ENCODE measurements around the gene OSBPL2. TPM values are rescaled to one million over a fixed set of nuclear protein-coding genes. Genes with fewer than 3 reads are reported as not detected.

Gene OSBPL2
- total RNA-seq, 3 donors from 2014 or later (not counting 1 experiment from before 2014, with no cell fraction given): 77.9 to 112 (median 104) TPM

DNA sequence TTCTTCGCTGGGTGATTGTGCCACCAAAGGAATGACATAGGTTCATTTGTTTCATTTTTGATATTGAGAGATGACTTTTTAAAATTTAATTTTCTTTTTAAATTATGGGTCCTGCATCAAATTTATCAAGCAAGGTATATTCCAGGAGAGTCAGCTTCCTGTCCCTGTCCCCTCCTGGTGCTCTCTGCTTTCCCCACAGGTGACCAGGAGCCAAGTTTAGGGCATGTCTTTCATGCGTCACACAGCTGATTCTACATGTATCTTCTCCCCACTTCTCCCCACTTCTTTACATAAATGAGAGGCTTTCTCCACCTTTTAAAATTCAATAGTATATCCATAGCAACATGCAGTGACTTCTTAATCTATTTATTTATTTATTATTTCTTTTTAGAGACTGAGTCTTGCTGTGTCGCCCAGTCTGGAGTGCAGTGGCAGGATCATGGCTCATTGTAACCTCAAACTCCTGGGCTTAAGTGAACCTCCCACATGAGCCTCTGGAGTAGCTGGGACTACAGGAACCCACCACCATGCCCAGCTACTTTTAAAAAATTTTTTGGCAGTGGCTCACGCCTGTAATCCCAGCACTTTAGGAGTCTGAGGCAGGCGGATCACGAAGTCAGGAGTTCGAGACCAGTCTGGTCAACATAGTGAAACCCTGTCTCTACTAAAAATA lies 30.0 kb downstream of the OSBPL2 start:
- no peak overlapping the region for H3K4me3 Mint-ChIP-seq
- H3K4me3 ChIP-seq (ENCODE audit: low read length): no peak overlapping the region
- TF ChIP-seq, protein P1, sequence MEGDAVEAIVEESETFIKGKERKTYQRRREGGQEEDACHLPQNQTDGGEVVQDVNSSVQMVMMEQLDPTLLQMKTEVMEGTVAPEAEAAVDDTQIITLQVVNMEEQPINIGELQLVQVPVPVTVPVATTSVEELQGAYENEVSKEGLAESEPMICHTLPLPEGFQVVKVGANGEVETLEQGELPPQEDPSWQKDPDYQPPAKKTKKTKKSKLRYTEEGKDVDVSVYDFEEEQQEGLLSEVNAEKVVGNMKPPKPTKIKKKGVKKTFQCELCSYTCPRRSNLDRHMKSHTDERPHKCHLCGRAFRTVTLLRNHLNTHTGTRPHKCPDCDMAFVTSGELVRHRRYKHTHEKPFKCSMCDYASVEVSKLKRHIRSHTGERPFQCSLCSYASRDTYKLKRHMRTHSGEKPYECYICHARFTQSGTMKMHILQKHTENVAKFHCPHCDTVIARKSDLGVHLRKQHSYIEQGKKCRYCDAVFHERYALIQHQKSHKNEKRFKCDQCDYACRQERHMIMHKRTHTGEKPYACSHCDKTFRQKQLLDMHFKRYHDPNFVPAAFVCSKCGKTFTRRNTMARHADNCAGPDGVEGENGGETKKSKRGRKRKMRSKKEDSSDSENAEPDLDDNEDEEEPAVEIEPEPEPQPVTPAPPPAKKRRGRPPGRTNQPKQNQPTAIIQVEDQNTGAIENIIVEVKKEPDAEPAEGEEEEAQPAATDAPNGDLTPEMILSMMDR (IDR thresholded peaks at IDR 0.05): no peak
- intact Hi-C loops (cut with micrococcal nuclease): no loop called here
- WGBS (ENCODE audit: insufficient coverage): 83% methylated on average over 7 of the region's 7 CpGs
- peaks cover 48% of the 10 kb centered on the region for H3K36me3 ChIP-seq (ENCODE audit: control insufficient read depth, insufficient read depth, low read length)
- DNase-seq (no peak), ATAC-seq (no peak)
- no peaks in the 10 kb centered on the region for H3K27me3 Mint-ChIP-seq (ENCODE audit: low read depth in 2 of 2)
- H3K27ac Mint-ChIP-seq: no peak overlapping the region
- peaks cover 0 to 9% of the 10 kb centered on the region in 2 donors for H3K4me1 Mint-ChIP-seq
- no peaks in the 10 kb centered on the region for H3K4me1 ChIP-seq (ENCODE audit: control insufficient read depth, insufficient read depth, low read length)
- no peaks in the 10 kb centered on the region for H3K9me3 ChIP-seq (ENCODE audit: control insufficient read depth, insufficient read depth, low read length)
- peaks cover 6% of the 10 kb centered on the region for H3K36me3 Mint-ChIP-seq
- no peak overlapping the region for H3K27ac ChIP-seq (ENCODE audit: low read length)
- H3K27me3 ChIP-seq (ENCODE audit: control insufficient read depth, insufficient read depth, low read length): no peaks in the 10 kb centered on the region
- no peaks in the 10 kb centered on the region for H3K9me3 Mint-ChIP-seq

DNA sequence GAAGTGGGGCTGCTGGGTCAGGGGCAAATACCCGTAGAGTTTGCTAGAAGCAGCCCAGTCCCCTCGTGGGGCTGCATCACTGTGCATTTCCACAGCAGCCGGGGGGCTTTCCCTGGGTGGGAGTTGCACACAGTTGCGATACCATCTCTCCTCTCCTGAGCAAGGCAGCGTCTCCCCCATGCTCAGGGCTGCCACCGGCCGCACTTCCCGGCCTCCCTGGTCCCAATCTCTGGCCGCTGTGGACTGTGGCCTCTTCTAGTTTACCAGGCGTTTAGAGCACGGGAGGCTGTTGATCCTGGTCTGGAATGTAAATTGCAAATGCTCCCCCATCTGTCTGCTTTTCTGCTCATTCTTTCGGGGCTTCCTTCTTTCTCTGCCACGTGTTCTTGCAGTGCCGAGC lies 31.1 kb downstream of the OSBPL2 start:
- Histone ChIP-seq H3K27ac (ENCODE audit: low read length) (no peak overlapping the region), H3K4me3 (ENCODE audit: low read length) (no peak overlapping the region), H3K4me1 (ENCODE audit: control insufficient read depth, insufficient read depth, low read length) (peaks cover 2% of the 10 kb centered on the region), H3K36me3 (ENCODE audit: control insufficient read depth, insufficient read depth, low read length) (peaks cover 46% of the 10 kb centered on the region), H3K27me3 (ENCODE audit: control insufficient read depth, insufficient read depth, low read length) (no peaks in the 10 kb centered on the region), H3K9me3 (ENCODE audit: control insufficient read depth, insufficient read depth, low read length) (no peaks in the 10 kb centered on the region)
- DNase-seq: no peak
- WGBS (ENCODE audit: insufficient coverage): 93% methylated on average over 14 of the region's 14 CpGs
- peak overlapping the region in 1 of 2 donors; percentile 57 for H3K27ac Mint-ChIP-seq
- no peak for ATAC-seq
- no peaks in the 10 kb centered on the region for H3K27me3 Mint-ChIP-seq (ENCODE audit: low read depth in 2 of 2)
- H3K9me3 Mint-ChIP-seq: no peaks in the 10 kb centered on the region
- peaks cover 11% of the 10 kb centered on the region for H3K36me3 Mint-ChIP-seq
- intact Hi-C loops (cut with micrococcal nuclease): no loop called here
- H3K4me3 Mint-ChIP-seq: no peak overlapping the region
- H3K4me1 Mint-ChIP-seq: peaks cover 0 to 18% of the 10 kb centered on the region in 2 donors
- TF ChIP-seq, protein P1 (IDR thresholded peaks at IDR 0.05): no peak

- no peak overlapping the region for H3K27ac ChIP-seq (ENCODE audit: low read length)
- Mint-ChIP-seq H3K36me3 (peaks cover 11% of the 10 kb centered on the region), H3K9me3 (no peaks in the 10 kb centered on the region), H3K27ac (peak overlapping the region in 1 of 2 donors; percentile 57), H3K27me3 (ENCODE audit: low read depth in 2 of 2) (no peaks in the 10 kb centered on the region), H3K4me3 (no peak overlapping the region), H3K4me1 (peaks cover 0 to 23% of the 10 kb centered on the region in 2 donors)
- peaks cover 3% of the 10 kb centered on the region for H3K4me1 ChIP-seq (ENCODE audit: control insufficient read depth, insufficient read depth, low read length)
- TF ChIP-seq, protein P1 (IDR thresholded peaks at IDR 0.05): no peak
- no peak for DNase-seq
- no peak for ATAC-seq
- no peak overlapping the region for H3K4me3 ChIP-seq (ENCODE audit: low read length)
- H3K27me3 ChIP-seq (ENCODE audit: control insufficient read depth, insufficient read depth, low read length): no peaks in the 10 kb centered on the region
- H3K9me3 ChIP-seq (ENCODE audit: control insufficient read depth, insufficient read depth, low read length): no peaks in the 10 kb centered on the region
- peaks cover 42% of the 10 kb centered on the region for H3K36me3 ChIP-seq (ENCODE audit: control insufficient read depth, insufficient read depth, low read length)
- intact Hi-C loops (cut with micrococcal nuclease): no loop called here
- WGBS (ENCODE audit: insufficient coverage): 93% methylated on average over 17 of the region's 17 CpGs
Observed at GRCh38 chr20:62269871-62270270, 31.6 kb downstream of the OSBPL2 start.

DNA sequence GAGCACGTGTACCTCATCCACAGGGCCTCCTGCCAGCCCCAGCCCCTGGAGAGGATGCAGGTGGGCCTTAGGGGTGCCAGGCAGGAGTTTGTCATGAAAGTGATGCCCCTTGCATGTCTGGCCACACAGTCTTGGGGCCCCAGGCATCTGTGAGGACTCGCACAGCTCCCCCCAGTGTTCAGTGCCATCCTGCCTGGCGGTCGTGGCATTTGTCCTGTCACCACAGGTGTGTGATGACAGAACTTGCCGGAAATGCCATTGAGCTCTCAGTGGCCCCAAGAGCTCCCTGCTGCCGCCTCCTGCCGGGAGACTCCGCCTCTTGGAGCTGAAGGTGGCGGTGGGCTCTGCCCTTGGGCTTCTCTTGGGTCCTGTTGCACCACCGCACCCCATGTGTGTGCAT lies 33.9 kb downstream of the OSBPL2 start:
- no peak for DNase-seq
- peaks cover 11% of the 10 kb centered on the region for H3K36me3 Mint-ChIP-seq
- H3K27me3 Mint-ChIP-seq (ENCODE audit: low read depth in 2 of 2): no peaks in the 10 kb centered on the region
- WGBS (ENCODE audit: insufficient coverage): 96% methylated on average over 10 of the region's 10 CpGs
- no peak overlapping the region for H3K4me3 Mint-ChIP-seq
- H3K4me1 Mint-ChIP-seq: peaks cover 0 to 19% of the 10 kb centered on the region in 2 donors
- no peaks in the 10 kb centered on the region for H3K9me3 Mint-ChIP-seq
- H3K4me3 ChIP-seq (ENCODE audit: low read length): no peak overlapping the region
- ATAC-seq: no peak
- intact Hi-C loops (cut with micrococcal nuclease): no loop called here
- H3K27me3 ChIP-seq (ENCODE audit: control insufficient read depth, insufficient read depth, low read length): no peaks in the 10 kb centered on the region
- H3K36me3 ChIP-seq (ENCODE audit: control insufficient read depth, insufficient read depth, low read length): peaks cover 32% of the 10 kb centered on the region
- H3K4me1 ChIP-seq (ENCODE audit: control insufficient read depth, insufficient read depth, low read length): peaks cover 3% of the 10 kb centered on the region
- no peak overlapping the region for H3K27ac ChIP-seq (ENCODE audit: low read length)
- H3K9me3 ChIP-seq (ENCODE audit: control insufficient read depth, insufficient read depth, low read length): no peaks in the 10 kb centered on the region
- no peak overlapping the region for H3K27ac Mint-ChIP-seq
- TF ChIP-seq, protein P1 (IDR thresholded peaks at IDR 0.05): no peak
